Retinal pigment epithelial cell (primary cell): ENCODE measurements around the gene UBXN7.
"Not testable (repeated sequence)": the region's sequence is repeated elsewhere in the genome, so short reads cannot be mapped to it uniquely, and the experiment has no call there.

Source experiments
- DNase-seq: peaks from one replicate; pipeline ENCODE4 v3.0.0-alpha.2; 2010; ENCODE audit warnings: low read depth
- H3K4me3 ChIP-seq: 2 replicates; pipeline ENCODE4 v1.5.1; 2011; ENCODE audit warnings: mild to moderate bottlenecking, low read length, control low read depth, moderate library complexity
- CTCF ChIP-seq: conservative IDR thresholded peaks from 2 replicates; pipeline ENCODE4 v1.5.1; 2011; ENCODE audit warnings: low read depth, low read length, control low read depth, inconsistent platforms

UBXN7 gene

DNA sequence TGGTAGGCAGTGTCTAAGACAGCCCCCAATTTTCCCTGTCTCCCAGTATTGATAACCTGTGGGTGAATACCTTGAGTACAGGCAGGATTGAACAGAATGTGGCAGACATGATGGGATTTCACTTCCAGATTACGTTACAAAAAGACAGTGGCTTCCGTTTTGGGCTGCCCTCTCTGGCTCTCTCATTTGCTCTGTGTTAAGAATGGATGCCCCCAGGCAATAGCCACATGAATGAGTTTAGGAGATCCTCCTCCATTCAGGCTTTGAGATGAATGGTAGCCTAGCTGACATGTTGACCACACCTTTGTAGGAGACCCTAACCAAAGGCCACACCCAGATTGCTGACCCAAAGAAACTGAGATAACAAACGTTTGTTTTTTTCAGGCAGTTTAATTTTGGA, 34.3 kb downstream of the UBXN7 start:
- H3K4me3 ChIP-seq = no peak overlapping the region
- no peak for DNase-seq
- no peak for TF ChIP-seq CTCF

DNA sequence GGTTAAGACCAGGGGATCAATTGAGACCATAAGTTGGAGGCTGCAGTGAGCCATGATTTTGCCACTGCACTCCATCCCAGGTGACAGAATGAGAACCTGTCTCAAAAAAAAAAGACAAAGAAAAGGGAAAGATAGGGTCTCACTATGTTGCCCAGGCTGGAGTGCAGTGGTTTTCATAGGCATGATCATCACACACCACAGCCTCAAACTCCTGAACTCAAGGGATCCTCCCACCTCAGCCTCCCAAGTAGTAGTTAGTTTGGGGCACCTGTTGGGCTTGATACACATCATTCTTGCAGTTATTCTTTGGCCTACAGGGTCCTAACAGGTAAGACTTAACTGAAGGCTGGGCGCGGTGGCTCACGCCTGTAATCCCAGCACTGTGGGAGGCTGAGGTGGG, 42.1 kb downstream of the UBXN7 start:
- no peak for TF ChIP-seq CTCF
- H3K4me3 ChIP-seq = no peak overlapping the region
- no peak for DNase-seq

GRCh38 chr3:196388956-196389355, 43.3 kb downstream of the UBXN7 start:
- H3K4me3 ChIP-seq = no peak overlapping the region
- DNase-seq = no peak
- TF ChIP-seq CTCF = no peak

GRCh38 chr3:196387941-196388340, 44.3 kb downstream of the UBXN7 start:
- H3K4me3 ChIP-seq, DNase-seq: not testable (repeated sequence)

DNA sequence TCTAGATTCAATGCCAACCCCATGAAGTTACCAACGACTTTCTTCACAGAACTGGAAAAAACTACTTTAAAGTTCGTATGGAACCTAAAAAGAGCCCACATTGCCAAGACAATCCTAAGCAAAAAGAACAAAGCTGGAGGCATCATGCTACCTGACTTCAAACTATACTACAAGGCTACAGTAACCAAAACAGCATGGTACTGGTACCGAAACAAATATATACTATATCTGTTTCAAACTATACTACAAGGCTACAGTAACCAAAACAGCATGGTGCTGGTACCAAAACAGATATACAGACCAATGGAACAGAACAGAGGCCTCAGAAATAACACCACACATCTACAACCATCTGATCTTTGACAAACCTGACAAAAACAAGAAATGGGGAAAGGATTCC, 45.4 kb downstream of the UBXN7 start:
- DNase-seq, H3K4me3 ChIP-seq: not testable (repeated sequence)

GRCh38 chr3:196386034-196386433, 46.2 kb downstream of the UBXN7 start:
- H3K4me3 ChIP-seq, DNase-seq: not testable (repeated sequence)

GRCh38 chr3:196385446-196385845, 46.8 kb downstream of the UBXN7 start:
- not testable (repeated sequence) for DNase-seq, H3K4me3 ChIP-seq

GRCh38 chr3:196378146-196378841, 53.9 kb downstream of the UBXN7 start:
- H3K4me3 ChIP-seq = no peak overlapping the region
- no peak for DNase-seq
- TF ChIP-seq CTCF = no peak

DNA sequence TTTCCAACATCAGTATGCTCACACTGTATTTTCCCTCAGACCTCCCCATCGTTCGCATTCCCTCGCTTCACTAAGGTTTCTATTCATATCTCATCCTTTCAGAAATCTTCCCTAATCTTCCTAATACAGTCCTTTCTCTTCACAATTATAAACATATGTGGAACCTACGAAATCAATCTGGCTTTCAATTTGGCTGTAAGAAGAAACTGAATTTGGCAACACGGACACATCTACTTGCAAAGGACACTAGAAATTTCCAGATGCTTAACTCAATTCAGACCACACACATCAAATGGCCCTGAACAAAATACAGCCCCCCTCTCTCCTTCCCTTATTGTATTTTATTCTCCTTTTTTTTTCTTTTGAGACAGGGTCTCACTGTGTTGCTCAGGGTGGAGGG, 54.9 kb downstream of the UBXN7 start:
- no peak overlapping the region for H3K4me3 ChIP-seq
- TF ChIP-seq CTCF = no peak
- no peak for DNase-seq
